AG10803 (cell line): ENCODE measurements around the gene RAD51B.
A peak's percentile ranks its signal among the peaks of the same experiment; 100 is the strongest.

ENCODE experiments used
- DNase-seq: peaks from one replicate; pipeline ENCODE4 v3.0.0; 2010; ENCODE audit warnings: low read depth
- H3K4me3 ChIP-seq: 2 replicates; pipeline ENCODE4 v1.5.1; 2011; ENCODE audit warnings: mild to moderate bottlenecking, low read length, control low read depth
- CTCF ChIP-seq: conservative IDR thresholded peaks from 2 replicates; pipeline ENCODE4 v1.5.1; 2011; ENCODE audit warnings: mild to moderate bottlenecking, low read length, control low read depth, inconsistent platforms

The RAD51B gene

GRCh38 chr14:68148276-68148675, 328.7 kb downstream of the RAD51B start:
- peak; percentile 65 for DNase-seq
- TF ChIP-seq CTCF, result no peak
- no peak overlapping the region for H3K4me3 ChIP-seq

GRCh38 chr14:68148763-68149162, 329.2 kb downstream of the RAD51B start:
- no peak for DNase-seq
- H3K4me3 ChIP-seq, result no peak overlapping the region
- no peak for TF ChIP-seq CTCF

- TF ChIP-seq CTCF, result no peak
- no peak for DNase-seq
- H3K4me3 ChIP-seq, result no peak overlapping the region
Observed at GRCh38 chr14:68153275-68153674, 333.7 kb downstream of the RAD51B start.

- DNase-seq, result no peak
- no peak for TF ChIP-seq CTCF
- no peak overlapping the region for H3K4me3 ChIP-seq
Observed at GRCh38 chr14:68154275-68154674, 334.7 kb downstream of the RAD51B start.

GRCh38 chr14:68157971-68158371, 338.4 kb downstream of the RAD51B start:
- TF ChIP-seq CTCF, result no peak
- peak; percentile 92 for DNase-seq
- no peak overlapping the region for H3K4me3 ChIP-seq

GRCh38 chr14:68158640-68159039, 339.1 kb downstream of the RAD51B start:
- no peak overlapping the region for H3K4me3 ChIP-seq
- no peak; the same call in 1 of the 2 replicates for TF ChIP-seq CTCF
- peak; percentile 18 for DNase-seq

- no peak for TF ChIP-seq CTCF
- no peak for DNase-seq
- no peak overlapping the region for H3K4me3 ChIP-seq
Observed at GRCh38 chr14:68159701-68160633, 340.4 kb downstream of the RAD51B start.
